HUDEP-2 (cell line): Measurements from ENCODE around the gene KCND2.

ENCODE experiments used
- DNase-seq, 76 experiments: peaks; one replicate each; lab custom pipeline; 2025; ENCODE audit not compliant: unreplicated experiment in 76 of 76; lab: John Stamatoyannopoulos, UW

Gene KCND2

DNA sequence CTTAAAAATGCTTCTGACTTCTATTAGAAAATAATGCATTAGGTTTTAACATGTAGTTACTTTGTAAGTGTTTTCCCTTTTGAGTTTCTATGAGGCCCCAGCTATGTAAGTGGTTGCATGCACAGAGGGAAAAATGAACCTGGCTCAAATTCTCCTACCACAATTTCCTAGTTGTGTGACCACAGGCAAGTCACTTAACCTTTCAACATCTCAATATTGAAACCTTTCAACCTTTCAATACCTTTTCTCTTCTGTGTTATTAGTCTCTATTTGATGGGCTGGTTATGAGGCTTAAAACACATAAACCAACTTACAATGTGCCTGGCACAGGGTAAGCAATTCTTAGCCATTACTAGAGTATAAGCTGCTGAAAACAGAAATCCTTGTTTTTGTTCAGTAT, 203.0 kb downstream of the KCND2 start:
- no peak for DNase-seq

DNA sequence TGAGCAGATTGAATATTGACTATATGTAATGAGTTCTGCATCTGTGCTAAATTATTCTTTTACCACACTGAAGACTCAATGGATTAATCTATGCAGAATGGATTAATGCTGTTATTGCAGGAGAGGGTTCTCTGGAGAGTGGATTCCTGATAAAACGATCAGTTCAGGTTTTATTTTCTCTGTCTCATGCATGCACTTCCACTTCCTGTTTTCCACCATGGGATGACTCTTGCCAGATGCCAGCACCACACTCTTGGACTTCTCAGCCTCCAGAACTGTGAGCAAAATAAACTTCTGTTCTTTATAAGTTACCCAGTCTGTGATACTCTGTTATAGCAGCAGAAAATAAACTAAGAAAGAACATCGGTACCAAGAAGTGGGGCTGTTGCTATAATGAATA, 207.5 kb downstream of the KCND2 start:
- no peak for DNase-seq

DNA sequence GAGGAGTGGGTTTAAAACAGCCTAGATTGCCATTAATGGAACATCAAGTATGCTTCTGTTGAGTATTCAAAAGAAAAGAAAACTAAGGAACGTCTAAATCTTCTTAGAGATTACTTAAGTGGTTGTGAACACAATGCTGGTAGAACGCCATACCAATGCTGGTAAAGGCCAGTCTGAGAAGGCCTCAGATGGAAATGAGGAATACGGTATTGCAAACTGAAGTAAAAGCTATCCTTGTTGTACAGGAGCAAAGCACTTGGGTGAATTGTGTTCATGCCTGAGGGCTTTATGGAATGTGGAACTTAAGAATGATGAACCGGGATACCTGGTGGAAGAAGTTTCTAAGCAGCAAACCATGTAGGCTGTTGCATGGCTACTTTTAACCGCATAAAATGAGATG, 208.0 kb downstream of the KCND2 start:
- DNase-seq: no peak

DNA sequence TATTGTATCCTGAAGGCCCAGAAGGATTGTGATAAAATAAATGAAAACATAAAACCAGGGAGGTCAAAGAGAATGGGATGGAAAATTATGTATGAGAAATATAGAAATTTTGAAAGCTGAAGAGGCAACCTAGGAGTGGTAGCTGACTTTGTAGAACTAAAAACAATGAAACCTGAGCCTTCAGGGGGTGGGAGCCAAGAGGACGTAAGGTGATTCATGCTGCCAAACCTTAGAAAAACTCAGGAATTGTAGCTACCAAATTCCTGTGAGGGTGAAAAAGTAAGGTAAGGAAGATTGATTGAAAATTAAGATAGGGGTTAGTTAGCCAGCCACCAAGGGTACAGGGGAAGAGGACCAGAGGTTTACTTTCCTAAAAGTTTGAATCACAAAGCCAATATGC, 213.2 kb downstream of the KCND2 start:
- DNase-seq: no peak

DNA sequence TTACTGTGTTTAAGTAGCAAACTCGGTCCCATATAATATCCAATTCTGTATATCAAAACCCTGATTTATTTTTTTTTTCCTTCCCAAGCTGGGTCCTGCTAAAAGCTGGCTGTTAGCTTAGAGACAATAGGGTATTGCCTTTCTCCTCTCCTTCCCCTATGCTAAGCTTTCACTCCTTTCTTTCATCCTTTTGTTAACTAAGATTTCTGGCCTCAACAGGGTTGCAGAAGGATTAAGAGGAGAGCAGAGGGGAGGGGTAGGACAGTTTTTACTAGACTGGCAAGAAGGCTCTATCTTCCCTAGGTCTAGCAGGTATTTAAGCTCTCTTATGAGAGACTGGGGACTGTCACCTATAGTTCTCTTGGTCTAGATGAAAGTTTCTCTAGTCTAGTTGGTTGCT, 229.2 kb downstream of the KCND2 start:
- no peak for DNase-seq

DNA sequence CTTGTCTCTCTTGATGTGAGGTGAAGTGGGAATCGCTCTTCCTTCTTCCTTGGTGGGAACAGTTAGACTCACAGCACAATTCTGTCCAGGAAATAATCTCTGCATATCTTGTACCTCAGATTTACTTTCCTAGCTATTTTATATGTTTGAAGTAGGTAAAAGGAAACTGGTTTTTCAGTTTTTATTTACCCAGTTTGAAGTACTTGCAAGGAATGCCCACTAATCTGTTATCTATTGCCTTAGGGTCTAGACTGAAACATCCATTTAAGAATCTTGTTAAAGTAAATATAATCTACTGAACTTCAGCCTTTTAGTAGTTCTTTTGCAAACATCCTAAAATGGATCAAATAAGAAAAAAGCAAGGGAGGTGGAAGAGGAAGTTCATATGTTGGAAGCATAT, 229.8 kb downstream of the KCND2 start:
- no peak for DNase-seq

DNA sequence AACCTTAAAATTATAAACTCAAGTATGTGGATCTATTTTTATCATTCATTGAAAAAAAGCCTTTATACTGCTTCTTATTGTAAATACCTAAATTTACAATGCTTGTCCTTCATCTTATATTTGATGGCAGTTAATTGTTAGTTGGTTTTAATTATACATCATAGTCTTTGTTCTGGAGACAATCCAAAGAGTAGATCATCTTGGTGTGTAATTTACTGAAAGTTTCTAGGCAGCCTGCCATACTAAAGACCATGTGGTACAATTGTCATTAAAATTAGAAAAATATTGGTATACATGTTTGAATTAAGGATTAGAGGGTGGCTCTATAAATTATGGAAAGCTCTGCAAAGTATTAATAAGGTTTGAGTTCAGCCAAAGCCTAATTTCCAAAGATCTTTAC, 231.4 kb downstream of the KCND2 start:
- DNase-seq: no peak

DNA sequence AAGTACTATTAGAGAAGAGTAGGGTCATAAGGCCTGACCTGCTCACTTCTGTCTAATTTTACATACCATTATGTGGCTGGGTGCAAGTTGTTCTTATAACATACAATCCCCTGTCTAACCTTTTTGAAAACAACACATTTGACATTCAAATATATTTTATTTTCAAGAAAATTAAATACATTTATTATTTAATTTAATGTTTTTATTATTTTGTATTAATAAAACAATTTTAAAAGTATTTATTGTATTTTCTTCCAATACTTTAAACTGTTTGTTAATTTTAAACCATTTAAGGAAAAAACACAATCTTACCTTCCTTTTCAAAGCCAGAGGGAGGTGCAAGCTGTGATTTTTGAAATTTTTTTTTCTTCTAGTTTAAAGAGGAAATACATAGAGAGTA, 232.8 kb downstream of the KCND2 start:
- no peak for DNase-seq

DNA sequence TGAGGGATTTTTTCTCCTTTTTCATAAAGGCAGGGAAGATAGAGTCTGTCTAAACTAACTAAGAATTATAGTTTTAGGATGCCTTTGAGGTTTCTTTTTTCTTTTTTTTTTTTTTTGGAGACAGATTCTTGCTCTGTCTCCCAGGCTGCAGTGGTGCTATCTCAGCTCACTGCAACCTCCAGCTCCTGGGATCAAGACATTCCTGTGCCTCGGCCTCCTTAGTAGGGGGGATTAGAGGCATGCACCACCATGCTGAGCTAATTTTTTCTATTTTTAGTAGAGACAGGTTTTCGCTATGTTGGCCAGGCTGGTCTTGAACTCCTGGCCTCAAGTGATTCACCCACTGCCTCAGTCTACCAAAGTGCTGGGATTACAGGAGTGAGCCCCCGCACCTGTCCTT, 239.7 kb downstream of the KCND2 start:
- DNase-seq: no peak

DNA sequence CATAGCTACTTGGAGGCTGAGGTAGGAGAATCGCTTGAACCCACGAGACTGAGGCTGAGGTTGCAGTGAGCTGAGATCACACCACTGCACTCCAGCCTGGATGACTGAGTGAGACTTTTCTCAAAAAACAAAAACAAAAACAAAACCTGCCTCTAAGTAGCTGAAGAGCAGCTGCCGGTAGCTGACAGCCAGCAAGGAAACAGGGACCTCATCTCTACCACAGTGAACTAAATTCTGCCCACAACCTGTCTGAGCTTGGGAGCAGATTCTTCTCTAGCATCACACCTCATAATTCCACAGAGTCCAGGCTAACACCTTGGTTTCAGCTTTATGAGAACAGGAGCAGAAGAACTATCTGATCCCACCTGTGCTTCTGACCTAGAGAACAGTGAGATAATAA, 246.2 kb downstream of the KCND2 start:
- DNase-seq: no peak

DNA sequence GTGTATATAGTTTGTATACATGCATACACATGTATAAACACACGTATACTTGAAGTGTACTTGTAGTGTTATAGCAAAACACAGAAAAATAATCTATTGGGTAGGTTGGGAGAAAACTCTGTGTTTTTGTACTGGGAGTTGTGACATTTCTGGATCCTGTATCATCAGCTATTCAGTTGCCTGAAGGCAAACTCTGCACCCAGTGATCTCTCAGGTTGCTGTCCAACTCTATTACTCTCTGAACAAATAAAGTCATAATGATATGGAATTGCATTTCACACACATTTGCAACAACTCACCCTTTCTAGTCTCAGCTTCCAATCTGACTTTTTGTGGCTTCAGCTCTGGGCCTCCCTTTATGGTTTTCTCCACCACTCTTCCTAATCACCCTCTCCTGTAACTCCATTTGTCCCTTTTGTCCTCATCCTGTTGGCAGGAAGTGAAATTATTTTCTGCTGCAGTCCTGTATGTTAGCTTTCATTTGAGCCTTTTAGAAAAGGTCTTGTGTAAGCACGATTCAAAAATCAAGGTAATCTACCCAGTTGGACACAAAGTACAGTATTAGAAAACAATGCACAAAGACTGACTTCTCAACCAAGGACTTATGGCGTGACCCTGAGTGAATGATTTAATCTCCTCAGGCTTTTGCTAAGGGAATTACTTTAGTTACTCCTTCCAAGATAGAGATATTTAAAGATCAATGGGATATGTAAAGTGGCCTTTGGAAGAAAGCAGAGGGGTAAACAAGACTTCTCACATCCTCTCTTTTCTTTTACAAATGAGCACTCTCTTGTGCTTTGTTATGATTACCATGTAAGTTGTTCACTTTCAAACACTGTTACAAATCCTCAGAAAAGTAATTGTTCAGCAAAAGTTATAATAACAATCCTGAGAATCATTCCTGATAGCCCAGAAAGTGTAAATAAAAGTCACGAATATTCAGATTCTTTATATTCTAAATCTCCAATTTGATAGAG, 249.1 kb downstream of the KCND2 start:
- DNase-seq: no peak

DNA sequence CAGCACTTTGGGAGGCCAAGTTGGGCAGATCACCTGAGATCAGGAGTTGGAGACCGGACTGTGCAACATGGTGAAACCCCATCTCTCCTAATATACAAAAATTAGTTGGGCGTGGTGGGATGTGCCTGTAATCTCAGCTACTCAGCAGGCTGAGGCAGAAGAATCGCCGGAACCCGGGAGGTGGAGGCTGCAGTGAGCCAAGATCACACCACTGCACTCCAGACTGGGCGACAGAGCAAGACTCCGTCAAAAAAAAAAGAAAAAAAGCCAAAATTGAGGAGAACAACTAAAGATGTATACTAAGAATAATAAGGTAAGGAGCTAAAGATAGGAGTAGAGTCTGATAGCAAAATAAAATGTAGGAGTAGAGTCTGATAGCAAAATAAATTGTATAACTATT, 251.0 kb downstream of the KCND2 start:
- DNase-seq: no peak

DNA sequence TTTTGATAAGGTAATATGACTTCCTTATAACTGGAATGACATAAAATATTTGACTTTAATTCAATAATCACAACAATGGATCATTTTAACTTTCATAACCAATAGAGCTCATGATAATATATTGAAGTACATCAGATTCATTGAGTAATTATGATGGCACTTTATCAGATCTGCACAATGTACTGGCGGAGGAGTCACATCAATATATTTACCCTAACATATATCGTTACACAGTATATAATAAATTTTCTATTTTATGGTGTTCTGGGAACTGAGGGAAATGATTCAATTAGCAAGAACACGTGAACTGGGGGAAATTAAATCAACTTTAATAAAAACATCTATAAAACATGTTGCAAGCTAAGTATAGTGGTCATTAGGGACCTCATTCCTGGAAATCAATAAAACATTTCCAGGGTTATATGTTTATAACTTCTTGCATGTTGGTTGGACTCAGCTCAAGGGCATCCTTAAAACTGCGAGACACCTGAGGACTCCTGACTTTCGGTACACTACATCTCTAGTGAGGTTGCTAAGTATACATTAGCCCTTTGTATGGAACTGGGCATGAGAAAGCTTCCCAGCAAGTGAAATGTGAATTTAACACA, 254.0 kb downstream of the KCND2 start:
- DNase-seq: no peak

DNA sequence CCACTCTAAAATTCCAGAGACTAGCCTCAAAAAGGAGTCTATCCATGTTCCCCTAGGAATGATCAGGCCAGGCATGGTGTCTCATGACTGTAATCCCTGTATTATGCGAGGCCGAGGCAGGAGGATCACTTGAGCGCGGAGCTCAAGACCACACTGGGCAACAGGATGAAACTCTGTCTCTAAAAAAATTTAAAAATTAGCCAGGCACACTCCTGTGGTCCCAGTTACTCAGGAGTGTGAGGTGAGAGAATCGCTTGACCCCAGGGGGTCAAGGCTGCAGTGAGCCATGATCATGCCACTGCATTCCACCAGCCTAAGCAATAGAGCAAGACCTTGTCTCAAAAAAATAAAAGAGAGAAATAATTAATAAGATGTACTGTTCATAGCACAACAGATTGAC, 256.8 kb downstream of the KCND2 start:
- no peak for DNase-seq

DNA sequence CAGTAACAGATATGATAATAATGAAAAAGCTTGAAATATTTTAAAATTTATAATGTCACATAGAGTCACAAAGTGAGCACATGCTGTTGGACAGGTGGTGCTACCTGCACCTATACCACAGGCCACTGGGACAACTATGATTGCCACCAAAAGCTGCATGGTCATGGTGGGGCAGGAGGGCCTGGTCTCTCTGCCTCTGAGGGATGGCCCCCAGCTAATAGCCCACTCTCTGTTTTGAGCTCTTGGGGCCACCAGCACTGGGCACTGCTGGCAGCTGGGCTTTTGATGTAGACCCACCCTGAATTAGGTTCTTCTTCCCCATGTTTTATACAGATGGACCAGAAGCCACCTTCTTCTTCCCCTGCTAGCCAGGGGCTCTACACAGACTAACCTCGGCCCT, 265.4 kb downstream of the KCND2 start:
- DNase-seq: no peak

DNA sequence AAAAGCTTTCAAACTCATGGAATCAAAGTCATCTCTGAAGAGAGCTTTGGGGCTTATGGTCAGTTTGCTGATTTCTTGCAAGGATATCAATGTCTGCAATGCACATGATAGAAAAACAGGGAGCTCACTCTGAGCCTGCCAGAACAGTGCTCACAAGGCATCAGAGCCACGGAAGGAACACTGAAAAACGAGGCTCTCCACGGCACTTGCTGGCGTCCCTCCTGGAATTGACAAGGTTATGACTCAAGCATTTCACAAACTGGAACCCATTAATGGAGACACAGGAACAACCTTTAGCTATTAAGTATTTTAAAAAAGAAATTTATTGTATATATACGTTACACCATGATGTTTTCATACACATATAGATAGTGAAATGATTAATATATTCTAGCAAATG, 266.3 kb downstream of the KCND2 start:
- DNase-seq: no peak

DNA sequence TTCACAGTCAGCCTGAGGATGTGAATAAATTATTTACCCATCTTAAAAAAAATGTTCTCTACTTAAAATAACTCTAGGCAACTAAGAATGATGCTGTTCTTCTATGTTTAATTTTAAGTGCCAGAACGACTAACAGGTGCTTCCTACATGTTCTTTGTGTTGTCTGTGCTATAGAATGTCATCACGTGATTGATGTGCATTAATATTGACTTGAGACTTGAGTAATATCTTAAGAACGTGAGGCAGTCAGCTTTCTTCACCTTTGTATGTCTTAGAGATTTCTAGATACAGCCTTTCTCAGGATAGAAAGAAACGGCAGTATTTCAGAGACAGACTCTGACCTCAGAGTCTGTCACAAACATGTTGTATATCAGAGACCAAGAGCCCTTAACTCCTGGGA, 274.6 kb downstream of the KCND2 start:
- no peak for DNase-seq

DNA sequence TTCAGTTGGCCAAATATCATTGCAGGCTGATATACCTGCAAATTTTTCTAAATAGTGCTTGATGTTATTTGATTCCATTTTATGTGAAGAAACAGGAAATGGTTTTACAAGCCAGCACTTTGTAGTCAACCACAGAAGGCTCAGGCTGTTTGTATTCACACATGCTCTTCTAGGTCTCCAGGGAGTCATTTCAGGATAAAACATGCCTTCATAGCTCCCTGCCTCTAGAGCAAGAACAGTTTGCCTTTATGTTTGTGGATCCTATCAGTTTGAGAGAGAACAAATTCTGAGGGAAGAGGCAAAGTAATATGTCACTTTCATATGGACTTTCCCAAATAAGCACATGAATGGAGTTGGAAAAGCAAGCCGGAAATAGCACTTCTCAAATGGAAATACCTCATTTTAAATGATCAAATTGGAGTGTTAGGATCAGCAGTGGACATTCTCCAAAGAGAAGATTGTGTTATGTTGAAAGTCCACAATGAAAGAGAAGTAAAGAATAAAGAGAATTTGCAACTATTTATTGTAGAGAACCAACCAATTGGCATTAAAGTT, 277.6 kb downstream of the KCND2 start:
- no peak for DNase-seq

DNA sequence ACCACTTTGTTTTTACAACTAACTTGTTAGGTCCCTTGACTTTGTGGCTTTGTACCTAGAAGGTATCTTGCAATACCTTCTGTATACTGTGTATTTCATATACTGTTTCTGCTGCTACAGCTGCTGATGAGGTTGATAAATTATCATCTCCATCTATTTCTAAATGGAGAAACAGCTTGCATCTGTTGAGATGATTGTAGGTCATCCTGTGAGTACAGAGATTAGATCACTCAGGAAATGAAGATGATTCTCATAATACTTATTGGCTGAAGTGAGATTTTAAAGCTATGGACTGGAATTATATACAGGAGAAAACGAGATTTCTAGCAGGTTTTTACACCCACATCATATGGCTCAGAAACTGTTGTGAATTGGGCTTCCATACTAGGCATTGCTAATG, 280.5 kb downstream of the KCND2 start:
- DNase-seq: no peak

DNA sequence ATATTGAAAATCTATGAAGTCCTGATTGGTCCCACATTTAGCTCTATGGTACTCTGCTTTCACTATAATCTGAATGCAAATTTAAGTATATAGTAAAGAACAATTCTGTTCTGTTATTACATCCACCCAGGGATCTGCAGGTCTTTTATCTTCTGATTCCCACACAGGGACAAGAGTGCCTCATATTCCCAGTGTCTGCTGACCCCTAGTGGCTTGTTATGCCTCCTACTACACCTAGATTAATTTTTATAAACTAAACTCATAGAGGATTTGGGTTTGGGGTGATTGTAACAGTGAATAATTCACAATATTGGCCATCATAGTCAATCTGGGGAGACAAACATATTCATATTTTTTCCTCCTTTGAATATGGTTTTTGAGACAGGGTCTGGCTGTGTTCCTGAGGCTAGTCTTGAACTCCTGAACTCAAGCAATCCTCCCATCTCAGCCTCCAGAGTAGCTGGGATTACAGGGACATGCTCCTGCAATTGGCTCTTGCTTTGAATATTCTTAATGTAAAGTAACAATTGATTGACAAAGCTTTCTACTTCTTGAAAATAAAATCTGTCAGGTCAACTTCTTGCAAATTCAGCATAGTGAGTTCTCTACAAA, 282.1 kb downstream of the KCND2 start:
- DNase-seq: peak in 24 of 76 experiments; percentile 1 to 49 (median 13)

DNA sequence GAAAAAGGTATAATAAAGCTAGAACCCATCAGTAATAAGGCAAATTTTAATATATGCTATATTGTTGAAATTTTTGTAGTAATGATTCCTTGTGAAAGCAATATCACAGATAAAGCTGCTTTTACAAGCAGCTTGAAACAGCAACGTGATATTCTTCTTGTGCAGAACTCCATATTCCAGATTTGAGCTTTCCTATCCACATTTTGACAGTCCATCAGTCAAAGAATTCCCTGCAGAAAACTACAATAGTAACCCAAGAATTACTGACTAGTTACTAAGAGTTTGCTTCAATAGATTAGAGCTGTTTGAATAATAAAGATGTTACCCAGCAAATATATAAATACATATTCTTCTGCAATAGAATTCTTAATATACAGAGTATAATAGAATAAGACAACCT, 291.2 kb downstream of the KCND2 start:
- DNase-seq: no peak

DNA sequence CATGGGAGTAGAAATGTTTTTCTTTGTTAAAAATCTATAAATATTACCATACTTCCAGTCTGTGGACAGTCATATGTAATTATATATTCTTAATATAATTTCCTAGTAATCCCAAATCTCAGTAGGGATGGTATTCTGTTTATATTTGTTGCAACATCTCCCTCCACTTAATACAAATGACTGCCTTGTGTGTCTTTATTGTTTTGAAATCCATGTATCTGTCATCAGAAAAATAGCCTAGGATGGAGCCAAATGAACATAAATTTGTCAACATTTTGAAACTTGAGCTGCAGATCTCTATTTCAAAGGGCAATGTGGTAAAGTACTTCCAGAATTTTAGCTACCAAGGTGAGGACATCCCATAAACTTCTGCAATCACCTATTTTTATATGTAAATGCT, 294.2 kb downstream of the KCND2 start:
- DNase-seq: no peak
